Esophagus (tissue), 2 donors: ENCODE data around the gene RAB14. TPM values are rescaled to one million over a fixed set of nuclear protein-coding genes. Genes with fewer than 3 reads are reported as not detected.

Source experiments
- H3K27ac ChIP-seq, 2 donors: one replicate each; pipeline ENCODE4 v1.5.1; 2013; ENCODE audit warnings: low read depth in 2 of 2, mild to moderate bottlenecking in 2 of 2, inconsistent platforms in 1 of 2, low read length in 1 of 2, moderate library complexity in 1 of 2
- H3K27me3 ChIP-seq, 2 donors: one replicate each; pipeline ENCODE4 v1.6.1; 2013; ENCODE audit warnings: low read length in 2 of 2, control low read depth in 1 of 2, mild to moderate bottlenecking in 1 of 2; ENCODE audit not compliant: insufficient read depth in 2 of 2, control insufficient read depth in 1 of 2
- H3K36me3 ChIP-seq, 2 donors: one replicate each; pipeline ENCODE4 v1.6.1; 2013; ENCODE audit warnings: low read length in 1 of 2; ENCODE audit not compliant: control insufficient read depth in 2 of 2, insufficient read depth in 2 of 2
- H3K4me1 ChIP-seq, 2 donors: one replicate each; pipeline ENCODE4 v1.6.1; 2013; ENCODE audit warnings: low read length in 1 of 2; ENCODE audit not compliant: control insufficient read depth in 2 of 2, insufficient read depth in 2 of 2
- H3K4me3 ChIP-seq, 2 donors: one replicate each; pipeline ENCODE4 v1.5.1; 2013; ENCODE audit warnings: low read length in 2 of 2, mild to moderate bottlenecking in 2 of 2, low read depth in 1 of 2, moderate library complexity in 1 of 2
- H3K9me3 ChIP-seq, 2 donors: one replicate each; pipeline ENCODE4 v1.6.1; 2013; ENCODE audit warnings: mild to moderate bottlenecking in 2 of 2, low read depth in 1 of 2, low read length in 1 of 2, moderate library complexity in 1 of 2; ENCODE audit not compliant: control insufficient read depth in 2 of 2, insufficient read depth in 1 of 2
- WGBS, 2 donors: extraction: QIAGEN DNeasy Blood & Tissue Kit; methylation state at CpG; one replicate each; pipeline ENCODE4 v1.1.7; 2013; 5-methylcytosine and 5-hydroxymethylcytosine counted together
- polyA plus RNA-seq, 2 donors: library from polyadenylated mRNA; stranded (reverse); fragments of 200-250 nt; gene quantifications; one replicate each; pipeline ENCODE4 v1.2.3, GENCODE V29; 2013
- donor health status: healthy with polysubstance abuse.
- donor health status: Bipolar disorder and iron deficiency.

Gene RAB14
- polyA plus RNA-seq, 2 donors, result 20.1 to 33.4 TPM

- no peak overlapping the region for H3K4me3 ChIP-seq
- H3K27me3 ChIP-seq, result no peaks in the 10 kb centered on the region
- no peaks in the 10 kb centered on the region for H3K9me3 ChIP-seq
- no peaks in the 10 kb centered on the region for H3K36me3 ChIP-seq
- 88 to 98% methylated on average over 2 of the region's 2 CpGs for WGBS, 2 donors
- H3K27ac ChIP-seq, result no peak overlapping the region
- no peaks in the 10 kb centered on the region for H3K4me1 ChIP-seq
These were observed 20.0 kb upstream of the RAB14 start for GRCh38 chr9:121221664-121222055.

- H3K27ac ChIP-seq, result no peak overlapping the region
- no peaks in the 10 kb centered on the region for H3K4me1 ChIP-seq
- H3K36me3 ChIP-seq, result no peaks in the 10 kb centered on the region
These were observed 19.5 kb upstream of the RAB14 start for GRCh38 chr9:121220996-121221663.

GRCh38 chr9:121219530-121219929 is 17.9 kb upstream of the RAB14 start:
- WGBS, 2 donors, result 90 to 91% methylated on average over 3 of the region's 3 CpGs
- Histone ChIP-seq H3K4me3 (no peak overlapping the region), H3K9me3 (no peaks in the 10 kb centered on the region), H3K36me3 (no peaks in the 10 kb centered on the region), H3K4me1 (no peaks in the 10 kb centered on the region), H3K27me3 (no peaks in the 10 kb centered on the region), H3K27ac (no peak overlapping the region)

More at GRCh38 chr9:121220996-121221663, 19.5 kb upstream of the RAB14 start:
- H3K9me3 ChIP-seq, result no peaks in the 10 kb centered on the region
- H3K4me3 ChIP-seq, result no peak overlapping the region
- 79 to 82% methylated on average over 13 of the region's 13 CpGs for WGBS, 2 donors
- H3K27me3 ChIP-seq, result no peaks in the 10 kb centered on the region

GRCh38 chr9:121218357-121219027 is 16.8 kb upstream of the RAB14 start:
- Histone ChIP-seq H3K27me3 (no peaks in the 10 kb centered on the region), H3K4me3 (no peak overlapping the region), H3K4me1 (peaks cover 0 to under 1% of the 10 kb centered on the region in 2 donors), H3K9me3 (no peaks in the 10 kb centered on the region), H3K36me3 (no peaks in the 10 kb centered on the region), H3K27ac (no peak overlapping the region)
- WGBS, 2 donors, result 94 to 95% methylated on average over 8 of the region's 8 CpGs

GRCh38 chr9:121217609-121218292 is 16.1 kb upstream of the RAB14 start:
- H3K27me3 ChIP-seq, result no peaks in the 10 kb centered on the region
- peaks cover 0 to 3% of the 10 kb centered on the region in 2 donors for H3K4me1 ChIP-seq
- no peaks in the 10 kb centered on the region for H3K36me3 ChIP-seq
- WGBS, 2 donors, result 91 to 93% methylated on average over 4 of the region's 4 CpGs
- H3K9me3 ChIP-seq, result no peaks in the 10 kb centered on the region
- no peak overlapping the region for H3K4me3 ChIP-seq
- H3K27ac ChIP-seq, result no peak overlapping the region

- no peak overlapping the region for H3K27ac ChIP-seq
- 88 to 89% methylated on average over 3 of the region's 3 CpGs for WGBS, 2 donors
- peaks cover 0 to 3% of the 10 kb centered on the region in 2 donors for H3K4me1 ChIP-seq
- H3K9me3 ChIP-seq, result no peaks in the 10 kb centered on the region
- no peaks in the 10 kb centered on the region for H3K36me3 ChIP-seq
- no peak overlapping the region for H3K4me3 ChIP-seq
- H3K27me3 ChIP-seq, result no peaks in the 10 kb centered on the region
These were observed 14.7 kb upstream of the RAB14 start for GRCh38 chr9:121216271-121216805.

GRCh38 chr9:121214005-121214404 is 12.3 kb upstream of the RAB14 start:
- Histone ChIP-seq H3K4me3 (no peak overlapping the region), H3K27me3 (no peaks in the 10 kb centered on the region), H3K4me1 (peaks cover 0 to 3% of the 10 kb centered on the region in 2 donors), H3K27ac (no peak overlapping the region), H3K36me3 (peaks cover 0 to 2% of the 10 kb centered on the region in 2 donors), H3K9me3 (no peaks in the 10 kb centered on the region)
- 79 to 92% methylated on average over 2 of the region's 2 CpGs for WGBS, 2 donors

GRCh38 chr9:121213136-121213806 is 11.6 kb upstream of the RAB14 start:
- H3K27me3 ChIP-seq, result no peaks in the 10 kb centered on the region
- WGBS, 2 donors, result 16 to 19% methylated on average over 9 of the region's 9 CpGs

GRCh38 chr9:121210536-121210935 is 8.9 kb upstream of the RAB14 start:
- WGBS, 2 donors, result 88 to 89% methylated on average over 5 of the region's 5 CpGs
- peaks cover 0 to 3% of the 10 kb centered on the region in 2 donors for H3K4me1 ChIP-seq
- H3K4me3 ChIP-seq, result no peak overlapping the region
- no peaks in the 10 kb centered on the region for H3K27me3 ChIP-seq
- peaks cover 0 to 2% of the 10 kb centered on the region in 2 donors for H3K36me3 ChIP-seq
- no peak overlapping the region for H3K27ac ChIP-seq
- no peaks in the 10 kb centered on the region for H3K9me3 ChIP-seq

More at GRCh38 chr9:121213136-121213806, 11.6 kb upstream of the RAB14 start:
- Histone ChIP-seq H3K36me3 (peaks cover 0 to 2% of the 10 kb centered on the region in 2 donors), H3K4me1 (peaks cover 0 to 3% of the 10 kb centered on the region in 2 donors), H3K27ac (no peak overlapping the region), H3K4me3 (no peak overlapping the region), H3K9me3 (no peaks in the 10 kb centered on the region)
